HG02678 (cell line): ENCODE data around the gene LRRC49.
"Not testable (repeated sequence)": the region's sequence is repeated elsewhere in the genome, so short reads cannot be mapped to it uniquely, and the experiment has no call there.

Experiments
- ATAC-seq: cut with Tn5 transposase; IDR thresholded peaks from one replicate; pipeline ENCODE4 v1.9.1; 2021; ENCODE audit warnings: mild to moderate bottlenecking, moderate library complexity; ENCODE audit not compliant: unreplicated experiment

The LRRC49 gene

DNA sequence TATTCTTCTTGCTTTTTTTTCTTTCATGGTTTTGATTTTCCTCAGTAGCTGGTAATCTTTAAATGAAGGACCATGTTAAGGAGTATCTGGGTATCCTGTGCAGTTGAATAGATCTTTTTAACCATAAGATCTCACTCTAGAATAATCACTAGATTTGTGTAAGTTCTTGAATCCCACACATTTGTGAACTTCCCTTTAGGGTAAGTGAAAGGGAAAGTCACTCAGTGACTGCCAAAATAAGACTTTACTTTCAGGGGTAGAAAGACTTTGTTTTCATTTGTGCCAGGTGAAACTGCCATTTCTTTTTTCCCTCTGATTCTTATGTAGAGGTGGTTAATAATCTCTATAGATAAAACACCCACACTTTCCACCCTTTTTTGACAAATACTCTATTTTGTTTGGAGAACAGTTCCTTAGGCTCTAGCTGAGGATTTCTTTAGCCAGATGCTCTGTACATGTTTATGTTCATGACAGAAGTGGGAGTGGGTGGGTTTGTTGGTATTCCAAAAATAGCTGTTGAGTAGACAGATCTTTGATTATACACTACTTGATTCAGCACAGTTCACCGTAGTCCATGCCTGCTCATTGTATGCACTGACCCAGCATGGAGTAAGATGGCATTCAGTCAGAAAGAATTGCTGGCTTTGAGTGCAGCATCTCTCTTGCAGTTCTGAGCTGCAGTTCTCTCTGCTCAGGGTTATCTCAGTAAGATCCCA, 28.5 kb downstream of the LRRC49 start:
- no peak for ATAC-seq

DNA sequence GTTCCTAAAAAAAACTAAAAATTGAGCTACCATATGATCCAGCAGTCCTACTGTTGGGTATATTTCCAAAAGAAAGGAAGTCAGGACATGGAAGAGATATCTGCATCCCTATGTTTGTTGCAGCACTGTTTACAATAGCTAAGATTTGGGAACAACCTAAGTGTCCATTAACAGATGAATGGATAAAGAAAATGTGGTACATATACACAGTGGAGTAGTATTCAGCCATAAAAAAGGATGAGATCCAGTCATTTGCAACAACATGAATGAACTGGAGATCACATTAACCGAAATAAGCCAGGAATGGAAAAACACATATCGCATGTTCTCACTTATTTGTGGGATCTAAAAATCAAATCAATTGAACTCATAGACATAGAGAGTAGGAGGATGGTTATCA, 29.5 kb downstream of the LRRC49 start:
- no peak for ATAC-seq

DNA sequence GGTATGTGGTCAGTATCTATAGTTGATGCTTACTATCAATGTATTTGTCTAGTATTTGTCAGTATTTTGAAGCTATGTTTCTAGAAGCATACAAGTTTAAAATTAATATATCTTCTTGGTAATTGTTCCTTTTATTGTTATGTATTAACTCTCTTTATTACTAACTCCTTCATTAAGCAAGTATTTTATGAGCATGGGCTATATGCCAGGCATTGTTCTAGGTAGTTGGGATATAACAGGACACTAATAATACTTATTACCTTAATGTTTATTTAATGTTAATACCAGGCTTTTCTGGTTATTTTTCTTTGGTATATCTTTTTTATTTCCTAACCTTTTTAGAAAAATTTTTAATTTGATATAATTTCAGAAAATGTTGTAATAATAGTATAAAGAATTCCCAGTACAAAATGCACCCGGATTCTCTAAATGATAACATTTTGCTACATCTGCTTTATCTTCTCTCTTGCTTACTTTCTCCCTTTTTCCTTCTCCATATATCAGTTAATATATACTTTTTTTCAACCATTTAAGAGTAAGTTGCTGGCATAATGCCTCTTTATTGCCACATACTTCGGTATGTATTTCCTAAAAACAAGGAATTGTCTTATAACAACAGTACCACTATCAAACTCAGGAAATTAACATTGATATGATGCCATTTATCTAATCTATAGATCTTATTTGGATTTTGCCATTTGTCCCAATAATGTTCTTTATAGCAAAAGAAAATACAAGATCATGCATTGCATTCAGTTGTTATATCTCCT, 30.9 kb downstream of the LRRC49 start:
- ATAC-seq: no peak

DNA sequence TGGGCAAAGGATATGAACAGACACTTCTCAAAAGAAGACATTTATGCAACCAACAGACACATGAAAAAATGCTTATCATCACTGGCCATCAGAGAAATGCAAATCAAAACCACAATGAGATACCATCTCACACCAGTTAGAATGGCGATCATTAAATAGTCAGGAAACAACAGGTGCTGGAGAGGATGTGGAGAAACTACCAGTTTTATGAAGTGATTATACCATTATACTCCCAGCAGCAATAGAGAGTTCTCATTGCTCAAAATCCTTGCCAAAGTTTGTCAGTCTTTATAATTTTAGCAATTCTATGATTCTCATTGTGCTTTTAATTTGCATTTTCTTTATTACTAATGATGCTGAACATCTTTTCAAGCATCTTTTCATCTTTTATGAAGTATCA, 34.3 kb downstream of the LRRC49 start:
- ATAC-seq: not testable (repeated sequence)

DNA sequence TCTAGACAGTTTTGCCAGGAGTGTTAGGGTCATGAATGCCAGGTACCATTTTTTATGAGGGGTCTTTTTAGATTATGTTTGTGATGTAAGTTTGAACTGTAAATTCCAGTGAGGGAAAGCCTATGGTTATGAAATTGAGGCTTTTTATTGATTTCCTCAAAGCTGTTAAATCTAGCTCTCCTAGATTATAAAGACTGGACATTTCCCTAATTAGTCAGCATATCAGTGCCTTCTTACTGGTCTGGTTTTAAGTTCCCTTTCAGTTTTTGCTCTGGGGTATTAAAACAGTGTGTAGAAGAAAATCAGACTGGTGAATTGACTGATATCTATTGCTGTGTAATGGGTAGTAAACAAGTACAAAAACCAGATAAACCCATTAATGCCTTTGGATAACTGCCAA, 39.2 kb downstream of the LRRC49 start:
- no peak for ATAC-seq

DNA sequence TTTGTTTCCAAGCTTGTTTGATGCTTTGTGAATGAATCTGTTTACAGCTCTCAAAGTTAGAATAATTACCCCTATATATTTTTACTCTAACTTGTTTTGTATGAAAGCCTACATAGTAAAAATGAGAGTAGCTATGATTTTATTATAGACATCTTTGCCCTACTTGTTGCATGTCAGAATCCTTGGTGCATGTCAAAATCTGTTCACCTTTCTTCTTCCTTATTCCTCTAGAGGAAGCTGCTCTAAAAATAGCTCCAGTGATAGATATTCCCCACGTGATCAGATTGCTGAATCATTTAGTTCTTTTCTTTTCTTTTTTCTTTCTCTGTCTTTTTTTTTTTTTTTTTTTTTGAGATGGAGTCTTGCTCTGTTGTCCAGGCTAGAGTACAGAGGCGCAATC, 39.8 kb downstream of the LRRC49 start:
- no peak for ATAC-seq

DNA sequence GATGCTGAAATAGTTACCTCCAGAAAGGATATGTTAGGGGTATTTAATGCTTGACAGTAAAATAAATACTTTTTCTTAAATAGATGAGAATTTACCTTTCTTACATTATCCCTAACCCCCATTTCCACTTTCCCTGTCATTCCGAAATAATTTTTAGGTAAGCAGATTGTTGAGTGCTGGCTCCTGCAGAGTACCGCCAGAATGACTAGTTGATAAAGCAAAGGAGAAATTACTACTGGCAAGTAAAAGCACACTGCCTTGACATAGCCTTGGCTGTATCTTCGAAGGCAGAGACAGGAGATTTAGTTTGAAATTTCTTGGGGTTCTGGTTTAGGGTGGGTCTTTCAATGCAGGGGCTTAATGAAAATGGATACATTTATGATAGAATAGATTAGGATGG, 40.8 kb downstream of the LRRC49 start:
- no peak for ATAC-seq

DNA sequence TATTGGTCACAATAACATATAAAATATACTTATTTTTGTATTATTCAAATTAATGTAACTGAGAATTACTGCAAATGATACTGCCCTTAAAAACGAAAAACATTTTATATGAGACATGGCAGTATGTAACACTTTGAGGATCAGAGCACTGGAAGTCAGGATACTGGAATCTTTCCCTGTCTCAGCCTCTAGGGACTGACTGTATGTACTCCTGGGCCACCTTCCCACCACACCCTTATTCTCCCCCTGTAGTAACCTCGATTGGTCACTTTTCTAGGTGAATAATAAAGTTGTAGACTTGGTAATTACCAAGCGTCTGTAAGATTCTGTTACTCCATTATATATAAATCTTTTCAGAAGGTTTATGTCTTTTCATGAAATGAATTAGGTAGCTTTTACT, 43.0 kb downstream of the LRRC49 start:
- no peak for ATAC-seq

DNA sequence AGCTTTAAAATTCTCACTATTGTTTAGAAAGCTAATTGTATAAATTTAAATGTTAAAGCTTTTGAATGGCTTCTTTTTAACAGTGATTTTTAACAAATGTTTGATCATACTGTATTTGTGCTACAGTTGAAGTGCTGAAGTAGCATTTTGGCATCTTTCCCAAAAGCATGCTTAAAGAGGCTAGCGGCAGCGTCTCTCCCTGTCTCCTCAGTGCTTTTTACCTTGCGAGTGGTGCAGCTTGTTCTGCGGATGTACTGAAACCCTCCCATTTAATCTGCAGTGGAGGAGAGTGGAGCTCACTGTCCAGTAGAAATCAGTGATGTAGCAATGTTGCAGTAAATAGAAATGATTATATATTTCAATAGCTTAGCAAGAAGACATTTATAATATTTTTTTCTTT, 43.7 kb downstream of the LRRC49 start:
- no peak for ATAC-seq

DNA sequence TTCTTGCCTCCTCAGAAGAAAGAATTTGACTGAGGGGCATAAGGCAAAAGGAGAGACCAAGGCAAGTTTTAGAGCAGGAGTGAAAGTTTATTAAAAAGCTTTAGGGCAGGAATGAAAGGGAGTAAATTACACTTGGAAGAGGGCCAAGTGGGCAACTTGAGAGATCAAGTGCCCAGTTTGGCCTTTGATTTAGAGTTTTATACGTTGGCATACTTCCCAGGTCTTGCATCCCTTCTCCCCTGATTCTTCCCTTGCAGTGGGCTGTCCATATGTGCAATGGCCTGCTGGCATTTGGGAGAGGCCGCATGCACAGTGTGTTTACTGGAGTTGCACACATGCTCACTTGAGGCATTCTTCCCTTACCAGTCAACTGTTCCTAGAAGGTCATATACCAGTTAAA, 50.7 kb downstream of the LRRC49 start:
- ATAC-seq: not testable (repeated sequence)

DNA sequence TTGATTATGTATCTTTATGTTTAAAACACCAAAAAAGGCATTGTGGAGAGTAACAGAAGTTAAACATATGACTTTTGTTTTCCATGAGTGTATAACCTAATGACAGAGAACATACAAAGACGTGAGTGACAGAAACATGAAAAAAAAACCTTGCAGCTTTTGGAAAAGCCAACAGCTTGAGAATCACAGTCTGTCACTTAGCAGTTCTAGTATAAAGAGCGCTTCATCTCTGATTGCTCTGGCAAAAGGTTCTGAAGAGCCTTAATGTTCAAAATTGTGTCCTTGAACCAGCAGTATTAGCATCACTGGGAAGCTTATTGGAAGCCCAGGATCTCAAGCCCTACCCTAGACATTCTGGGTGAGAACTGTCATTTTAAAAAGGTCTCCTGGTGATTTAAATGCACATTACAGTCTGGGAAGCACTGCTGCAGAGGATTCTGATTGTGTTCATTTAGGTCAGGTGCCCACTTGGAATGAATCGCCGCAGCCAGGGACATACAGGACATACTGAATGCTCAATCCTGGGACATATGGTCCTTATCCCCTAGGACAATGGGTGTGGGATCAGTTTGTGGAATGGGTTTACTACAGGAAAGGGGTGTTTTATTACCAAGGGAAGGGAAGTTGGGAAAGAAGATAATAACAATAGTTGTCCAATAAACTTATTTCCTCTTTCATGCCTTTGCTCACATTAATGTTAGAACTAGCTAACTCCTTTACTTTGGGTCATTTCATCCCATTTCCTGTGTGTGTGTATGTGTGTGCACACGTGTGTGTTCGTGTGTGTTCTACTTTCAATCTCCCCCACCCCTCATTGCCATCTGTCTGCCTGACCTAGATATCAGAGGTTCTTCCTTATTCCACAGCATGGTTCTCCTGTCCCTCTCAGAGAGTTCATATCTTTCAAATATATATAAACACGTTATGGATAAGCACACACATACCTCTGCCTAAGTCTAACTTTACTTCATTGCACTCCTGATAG, 55.0 kb downstream of the LRRC49 start:
- no peak for ATAC-seq

DNA sequence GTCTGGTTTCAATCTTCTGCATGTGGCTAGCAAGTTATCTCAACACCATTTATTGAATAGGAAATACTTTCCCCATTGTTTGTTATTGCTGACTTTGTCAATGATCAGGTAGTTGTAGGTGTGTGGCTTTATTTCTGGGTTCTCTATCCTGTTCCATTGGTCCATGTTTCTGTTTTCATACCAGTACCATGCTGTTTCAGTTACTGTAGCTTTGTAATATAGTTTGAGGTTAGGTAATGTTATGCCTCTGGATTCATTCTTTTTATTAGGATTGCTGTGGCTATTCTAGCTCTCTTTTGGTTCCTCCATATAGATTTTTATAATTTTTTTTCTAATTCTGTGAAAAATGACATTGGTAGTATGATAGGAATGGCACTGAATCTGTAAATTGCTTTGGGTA, 58.3 kb downstream of the LRRC49 start:
- no peak for ATAC-seq

DNA sequence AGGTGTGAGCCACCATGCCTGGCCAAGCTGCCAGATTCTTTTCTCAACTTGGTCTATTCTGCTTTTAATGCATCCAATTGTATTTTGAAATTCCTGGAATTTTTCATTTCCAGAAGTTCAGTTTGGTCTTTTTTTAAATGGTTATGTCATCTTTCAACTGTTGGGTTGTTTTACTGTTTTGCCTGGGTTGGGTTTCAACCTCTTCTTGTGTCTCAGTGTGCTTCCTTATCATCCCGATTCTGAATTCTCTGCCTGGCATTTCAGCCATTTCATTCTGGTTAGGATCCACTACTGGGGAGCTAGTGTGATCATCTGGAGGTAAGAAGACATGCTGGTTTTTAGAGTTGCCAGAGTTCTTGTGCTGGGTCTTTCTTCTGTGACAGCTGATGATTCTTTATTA, 61.5 kb downstream of the LRRC49 start:
- no peak for ATAC-seq

DNA sequence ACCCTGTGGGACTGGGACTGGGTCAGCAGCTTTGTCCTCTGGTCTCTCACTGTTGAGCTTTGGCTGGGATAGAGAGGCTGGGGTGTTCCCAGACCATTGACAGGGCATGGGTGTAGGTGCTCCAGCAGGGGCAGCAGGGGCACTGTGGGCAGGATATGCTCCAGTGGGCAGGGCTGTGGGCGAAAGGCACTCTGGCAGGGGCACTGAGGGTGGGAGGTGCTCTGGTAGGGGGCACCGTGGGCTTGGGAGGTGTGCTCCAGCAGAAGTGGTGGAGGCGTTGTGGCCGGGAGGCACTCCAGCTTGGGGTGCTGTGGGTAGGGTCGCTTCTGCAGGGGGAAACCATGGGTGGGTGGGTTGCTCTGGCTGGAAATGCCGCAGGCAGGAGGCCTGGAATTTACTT, 62.1 kb downstream of the LRRC49 start:
- ATAC-seq: no peak

DNA sequence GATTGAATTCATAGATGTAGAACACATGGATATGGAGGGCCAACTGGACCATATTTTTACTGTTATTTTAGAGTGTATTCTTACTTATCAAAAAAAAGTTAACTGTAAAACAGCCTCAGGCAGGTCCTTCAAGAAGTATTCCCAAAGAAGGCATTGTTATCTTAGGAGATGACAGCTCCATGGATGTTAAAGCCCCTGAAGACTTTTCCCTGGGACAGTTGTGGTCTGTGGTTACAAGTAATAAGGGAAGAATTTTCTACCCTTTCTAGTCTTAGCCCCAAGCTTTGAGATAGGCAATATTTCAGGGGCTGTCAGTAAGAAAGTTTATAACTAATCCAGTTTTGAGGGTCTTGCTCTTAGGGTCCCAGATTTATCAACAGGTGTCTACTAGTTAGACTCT, 62.5 kb downstream of the LRRC49 start:
- no peak for ATAC-seq

DNA sequence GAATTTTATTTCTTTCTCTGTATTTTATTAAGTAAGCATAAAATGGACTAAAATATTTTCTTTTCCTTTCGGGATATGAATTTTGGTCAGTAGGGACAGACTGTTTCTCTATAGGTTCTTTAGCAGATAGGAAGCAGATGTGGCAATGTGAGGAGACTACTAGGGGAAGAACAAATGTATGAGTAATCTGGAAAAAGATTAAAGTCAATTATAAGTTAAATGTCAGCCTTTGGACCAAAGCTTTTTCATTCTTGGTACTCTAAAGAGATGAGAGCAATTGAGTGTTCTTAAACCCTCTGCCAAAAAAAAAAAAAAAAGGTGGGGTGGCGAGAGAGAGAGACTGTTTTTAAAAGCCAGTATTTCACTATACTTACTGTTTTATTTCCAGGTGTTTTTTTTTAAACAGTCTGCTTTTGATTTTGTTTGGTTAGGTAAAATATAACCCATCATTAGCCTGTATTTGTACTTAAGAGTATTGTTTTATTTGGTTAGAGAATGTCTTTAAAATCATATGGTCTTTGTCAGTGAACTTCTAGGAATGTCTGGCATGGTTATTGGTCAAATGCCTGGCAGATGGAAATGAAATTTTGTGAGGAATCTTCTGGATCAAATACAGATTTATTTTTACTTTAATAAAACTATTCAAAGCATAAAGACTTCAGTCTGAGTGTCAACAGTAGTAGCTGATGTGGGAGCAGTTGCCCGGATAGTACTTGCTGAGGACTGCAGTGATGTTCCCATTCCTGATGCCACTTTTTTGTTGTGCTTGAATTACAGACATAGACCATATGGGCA, 63.8 kb downstream of the LRRC49 start:
- ATAC-seq: no peak

DNA sequence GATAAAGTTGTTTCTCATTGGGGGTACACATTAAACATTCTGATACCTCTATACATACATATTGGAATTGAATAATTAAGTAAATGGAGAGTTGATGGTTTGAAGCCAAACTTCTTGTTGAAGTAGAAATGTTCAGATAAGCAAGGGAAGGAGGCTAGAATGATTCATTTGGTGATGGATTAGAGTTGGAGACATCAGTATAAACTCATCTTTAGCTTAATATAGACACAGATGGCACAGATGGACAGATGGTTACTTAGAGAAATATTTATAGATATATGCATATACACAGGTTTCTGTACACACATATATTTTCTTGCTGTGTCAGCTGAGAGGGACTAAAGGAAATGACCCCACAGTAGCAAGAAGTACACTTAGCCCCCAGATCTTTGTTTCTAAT, 69.5 kb downstream of the LRRC49 start:
- no peak for ATAC-seq

DNA sequence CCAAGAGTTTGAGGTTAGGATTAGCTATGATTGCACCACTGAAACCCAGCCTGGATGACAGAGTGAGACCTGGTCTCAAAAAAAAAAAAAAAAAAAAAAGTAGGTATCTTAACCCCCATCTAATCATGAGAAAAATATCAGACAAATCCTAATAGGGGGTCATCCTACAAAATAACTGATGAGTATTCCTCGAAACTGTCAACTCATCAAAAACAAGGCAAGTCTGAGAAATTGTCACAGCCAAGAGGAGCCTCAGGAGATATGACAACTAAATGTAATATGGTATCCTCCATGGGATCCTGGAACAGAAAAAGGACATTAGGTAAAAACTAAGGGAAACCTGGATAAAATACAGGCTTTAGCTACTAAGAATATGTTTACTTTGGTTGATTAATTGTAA, 70.6 kb downstream of the LRRC49 start:
- no peak for ATAC-seq

DNA sequence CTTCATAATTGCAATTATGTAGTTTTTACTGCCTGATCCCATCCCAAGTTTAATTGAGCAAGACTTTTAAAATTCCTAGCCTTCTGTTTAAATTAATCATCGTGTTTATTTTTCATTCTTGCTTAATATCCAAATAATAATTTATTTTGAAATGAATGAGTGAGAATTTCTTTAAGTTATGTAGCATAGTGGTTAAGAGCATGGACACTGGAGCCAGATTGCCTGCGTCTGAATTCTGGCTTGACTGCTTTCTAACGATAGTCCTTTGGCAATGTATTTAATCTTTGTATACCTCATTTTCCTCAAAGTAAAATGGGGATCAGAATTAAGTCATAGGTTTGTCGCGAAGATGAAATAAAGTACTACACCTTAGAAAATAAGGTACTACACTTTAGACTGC, 71.4 kb downstream of the LRRC49 start:
- ATAC-seq: no peak

DNA sequence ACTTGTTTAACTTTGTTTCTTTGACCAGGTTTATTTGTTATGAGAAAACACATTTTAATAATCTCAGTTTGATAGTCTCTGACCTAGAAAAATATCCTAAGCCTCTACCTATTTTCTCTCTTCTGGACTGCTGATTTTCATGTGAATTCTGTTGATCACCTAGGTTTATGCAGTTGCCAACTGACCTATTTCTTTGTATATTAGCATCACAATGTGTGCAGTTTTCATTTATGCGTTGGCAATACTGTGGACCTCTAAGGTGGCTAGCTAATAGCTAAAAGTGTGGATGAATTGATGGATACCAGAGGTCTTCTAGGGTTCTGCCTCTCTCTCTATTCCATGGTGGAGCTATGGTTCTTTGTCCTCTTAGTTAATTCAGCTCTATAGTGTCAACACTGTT, 72.1 kb downstream of the LRRC49 start:
- no peak for ATAC-seq

DNA sequence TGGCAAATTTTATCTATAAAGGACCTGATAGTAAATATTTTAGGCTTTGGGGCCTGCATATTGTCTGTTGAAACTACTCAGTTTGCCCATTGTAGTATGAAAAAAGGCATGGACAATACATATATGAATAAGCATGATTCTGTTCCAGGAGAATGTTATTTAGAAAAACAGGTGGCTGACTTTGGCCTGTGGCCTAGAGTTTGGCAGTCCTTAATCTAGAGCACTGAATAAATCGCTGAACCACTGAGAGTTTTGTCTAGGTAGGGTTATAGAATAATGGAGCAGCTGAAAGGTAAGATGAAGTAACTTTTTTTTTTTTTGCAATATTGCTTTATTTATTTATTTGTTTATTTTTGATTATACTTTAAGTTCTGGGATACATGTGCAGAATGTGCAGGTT, 75.0 kb downstream of the LRRC49 start:
- no peak for ATAC-seq
